Immature natural killer cell (primary cell): ENCODE measurements around the gene C10orf90. TPM values are rescaled to one million over a fixed set of nuclear protein-coding genes. Genes with fewer than 3 reads are reported as not detected.
A peak's percentile ranks its signal among the peaks of the same experiment; 100 is the strongest.

Source experiments
- DNase-seq, 3 donors: peaks; one replicate each; pipeline ENCODE4 v3.0.0; 2022; ENCODE audit warnings: mixed read lengths in 1 of 3
- H3K27ac Mint-ChIP-seq, 6 donors: one replicate each; pipeline ENCODE4 v1.8.0; 2020; ENCODE audit warnings: mixed read lengths in 6 of 6, mild to moderate bottlenecking in 5 of 6, inconsistent platforms in 4 of 6, moderate library complexity in 3 of 6
- H3K27me3 Mint-ChIP-seq, 3 donors: one replicate each; pipeline ENCODE4 v1.8.0; 2020 to 2021; ENCODE audit warnings: low read depth in 3 of 3, mild to moderate bottlenecking in 3 of 3, mixed read lengths in 3 of 3, moderate library complexity in 3 of 3, inconsistent platforms in 1 of 3
- H3K36me3 Mint-ChIP-seq, 3 donors: one replicate each; pipeline ENCODE4 v1.8.0; 2020; ENCODE audit warnings: mixed read lengths in 3 of 3, inconsistent platforms in 2 of 3, mild to moderate bottlenecking in 2 of 3
- H3K4me1 Mint-ChIP-seq, 2 donors: one replicate each; pipeline ENCODE4 v1.8.0; 2020; ENCODE audit warnings: inconsistent platforms in 2 of 2, mild to moderate bottlenecking in 2 of 2, mixed read lengths in 2 of 2, moderate library complexity in 1 of 2
- H3K4me3 Mint-ChIP-seq, 5 donors: one replicate each; pipeline ENCODE4 v1.8.0; 2020; ENCODE audit warnings: mild to moderate bottlenecking in 5 of 5, mixed read lengths in 5 of 5, inconsistent platforms in 3 of 5, moderate library complexity in 3 of 5
- H3K9me3 Mint-ChIP-seq, 6 donors: one replicate each; pipeline ENCODE4 v1.8.0; 2020; ENCODE audit warnings: mild to moderate bottlenecking in 6 of 6, mixed read lengths in 6 of 6, inconsistent platforms in 4 of 6, moderate library complexity in 3 of 6
- polyA plus RNA-seq, 3 donors: library from polyadenylated mRNA; unstranded; fragments of 300-500 nt; fragmentation: Illumina TruSeq; gene quantifications; one replicate each; pipeline ENCODE4 v1.2.3, GENCODE V29; 2021

C10orf90 gene
- polyA plus RNA-seq, 3 donors from 2014 or later, result not detected

- H3K27ac Mint-ChIP-seq, result no peak overlapping the region
- H3K4me3 Mint-ChIP-seq, result no peak overlapping the region
Measured at GRCh38 chr10:126523071-126523470, 147.4 kb downstream of the C10orf90 start.

GRCh38 chr10:126521399-126521798 lies 149.1 kb downstream of the C10orf90 start:
- peaks cover 0 to 7% (median 0%) of the 10 kb centered on the region in 6 donors for H3K9me3 Mint-ChIP-seq
- no peaks in the 10 kb centered on the region for H3K36me3 Mint-ChIP-seq
- no peak overlapping the region for H3K4me3 Mint-ChIP-seq
- peaks cover 6 to 8% (median 6%) of the 10 kb centered on the region in 3 donors for H3K27me3 Mint-ChIP-seq
- H3K4me1 Mint-ChIP-seq, result no peaks in the 10 kb centered on the region
- DNase-seq, result no peak
- no peak overlapping the region for H3K27ac Mint-ChIP-seq

More at GRCh38 chr10:126523071-126523470, 147.4 kb downstream of the C10orf90 start:
- Mint-ChIP-seq H3K27me3 (peaks cover 7 to 9% (median 9%) of the 10 kb centered on the region in 3 donors), H3K4me1 (no peaks in the 10 kb centered on the region), H3K36me3 (no peaks in the 10 kb centered on the region), H3K9me3 (peaks cover 0 to 5% (median 0%) of the 10 kb centered on the region in 6 donors)
- no peak for DNase-seq

- no peaks in the 10 kb centered on the region for H3K36me3 Mint-ChIP-seq
- peaks cover 0 to 7% (median 0%) of the 10 kb centered on the region in 6 donors for H3K9me3 Mint-ChIP-seq
- no peak overlapping the region for H3K27ac Mint-ChIP-seq
- DNase-seq, result no peak
- no peaks in the 10 kb centered on the region for H3K4me1 Mint-ChIP-seq
- peaks cover 5 to 6% (median 6%) of the 10 kb centered on the region in 3 donors for H3K27me3 Mint-ChIP-seq
- no peak overlapping the region for H3K4me3 Mint-ChIP-seq
Measured at GRCh38 chr10:126520751-126521317, 149.7 kb downstream of the C10orf90 start.

DNA sequence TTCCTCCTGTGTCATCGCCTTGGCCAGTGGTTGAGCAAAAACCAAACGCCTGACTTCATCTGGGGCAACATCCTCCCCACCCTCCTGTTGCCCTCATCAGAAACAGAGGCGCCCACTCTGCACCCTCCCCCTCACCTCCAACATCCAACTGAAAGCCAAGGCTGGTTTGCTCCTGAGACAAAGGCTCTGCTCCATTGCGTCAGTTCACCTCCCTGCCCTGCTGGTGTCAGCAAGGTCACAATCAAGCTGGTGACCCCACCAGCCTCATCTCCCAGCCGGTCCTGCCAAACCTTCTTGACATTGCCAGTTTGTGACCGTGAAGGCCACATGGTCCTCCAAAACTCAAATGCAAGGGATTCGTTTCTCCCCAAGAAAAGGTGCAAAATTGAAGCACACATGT lies 150.5 kb downstream of the C10orf90 start:
- Mint-ChIP-seq H3K36me3 (no peaks in the 10 kb centered on the region), H3K4me1 (no peaks in the 10 kb centered on the region), H3K27me3 (peaks cover 5 to 6% (median 5%) of the 10 kb centered on the region in 3 donors), H3K27ac (no peak overlapping the region), H3K9me3 (peaks cover 0 to 7% (median 0%) of the 10 kb centered on the region in 6 donors), H3K4me3 (no peak overlapping the region)
- DNase-seq, result no peak

DNA sequence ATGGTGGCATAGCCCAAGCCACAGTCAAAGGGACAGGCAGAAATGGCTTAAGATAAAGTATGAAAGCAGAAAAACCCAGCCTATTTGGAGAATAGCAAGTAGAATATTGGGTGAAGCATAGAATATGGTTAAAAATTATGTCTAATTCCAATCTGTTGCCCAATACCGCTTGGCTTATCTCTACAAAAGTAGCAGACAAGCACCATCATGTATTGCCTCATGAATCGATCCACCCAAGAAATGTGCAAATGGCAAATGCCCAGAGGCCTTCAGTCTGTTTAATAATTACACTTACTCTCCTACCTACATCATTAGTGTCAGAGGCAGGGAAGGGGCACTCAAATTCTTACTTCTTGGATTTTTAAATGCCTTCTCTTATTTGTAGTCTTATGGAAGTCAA lies 151.3 kb downstream of the C10orf90 start:
- H3K36me3 Mint-ChIP-seq, result no peaks in the 10 kb centered on the region
- H3K27me3 Mint-ChIP-seq, result peaks cover 3 to 6% (median 5%) of the 10 kb centered on the region in 3 donors
- no peak overlapping the region for H3K27ac Mint-ChIP-seq
- H3K9me3 Mint-ChIP-seq, result peaks cover 0 to 7% (median 0%) of the 10 kb centered on the region in 6 donors
- DNase-seq, result no peak
- H3K4me3 Mint-ChIP-seq, result no peak overlapping the region
- H3K4me1 Mint-ChIP-seq, result no peaks in the 10 kb centered on the region

- DNase-seq, result no peak
- H3K4me3 Mint-ChIP-seq, result no peak overlapping the region
- no peaks in the 10 kb centered on the region for H3K4me1 Mint-ChIP-seq
- H3K27ac Mint-ChIP-seq, result no peak overlapping the region
- peaks cover 3 to 6% (median 5%) of the 10 kb centered on the region in 3 donors for H3K27me3 Mint-ChIP-seq
- H3K36me3 Mint-ChIP-seq, result no peaks in the 10 kb centered on the region
- peaks cover 0 to 7% (median 0%) of the 10 kb centered on the region in 6 donors for H3K9me3 Mint-ChIP-seq
Measured at GRCh38 chr10:126518218-126519080, 152.0 kb downstream of the C10orf90 start.

GRCh38 chr10:126516515-126516914 lies 154.0 kb downstream of the C10orf90 start:
- H3K4me1 Mint-ChIP-seq, result no peaks in the 10 kb centered on the region
- peaks cover 3 to 9% (median 9%) of the 10 kb centered on the region in 3 donors for H3K27me3 Mint-ChIP-seq
- no peak overlapping the region for H3K4me3 Mint-ChIP-seq
- DNase-seq, result no peak
- H3K9me3 Mint-ChIP-seq, result peaks cover 0 to 8% (median 0%) of the 10 kb centered on the region in 6 donors
- no peaks in the 10 kb centered on the region for H3K36me3 Mint-ChIP-seq
- H3K27ac Mint-ChIP-seq, result no peak overlapping the region

DNA sequence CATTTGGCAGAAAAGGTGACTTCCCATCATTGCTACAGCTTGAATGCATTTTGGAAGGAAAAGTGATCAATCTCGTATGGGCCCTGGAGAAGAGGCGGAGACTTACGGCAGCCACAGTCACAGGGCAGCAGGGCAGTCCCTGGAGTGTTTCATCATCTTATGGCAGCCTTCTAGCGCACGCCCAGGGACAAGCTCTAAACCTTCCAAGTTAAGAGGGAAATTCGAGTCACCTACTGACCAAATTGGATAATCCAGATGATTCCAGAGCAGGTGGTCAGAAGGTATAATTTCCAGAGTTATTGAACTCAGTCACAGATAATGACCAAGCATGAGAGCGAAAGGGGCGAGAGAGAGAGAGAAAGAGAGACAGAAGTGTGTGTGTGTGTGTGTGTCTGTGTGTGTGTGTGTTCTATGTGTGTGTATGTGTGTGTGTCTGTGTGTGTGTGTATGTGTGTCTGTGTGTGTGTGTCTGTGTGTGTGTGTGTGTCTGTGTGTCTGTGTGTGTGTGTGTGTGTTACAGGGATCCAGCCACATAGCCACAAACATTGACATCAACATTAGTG lies 158.5 kb downstream of the C10orf90 start:
- Mint-ChIP-seq H3K9me3 (peaks cover 0 to 1% (median 0%) of the 10 kb centered on the region in 6 donors), H3K27me3 (peaks cover 2 to 4% (median 3%) of the 10 kb centered on the region in 3 donors), H3K36me3 (no peaks in the 10 kb centered on the region), H3K27ac (no peak overlapping the region), H3K4me3 (no peak overlapping the region), H3K4me1 (no peaks in the 10 kb centered on the region)
- DNase-seq, result no peak

DNA sequence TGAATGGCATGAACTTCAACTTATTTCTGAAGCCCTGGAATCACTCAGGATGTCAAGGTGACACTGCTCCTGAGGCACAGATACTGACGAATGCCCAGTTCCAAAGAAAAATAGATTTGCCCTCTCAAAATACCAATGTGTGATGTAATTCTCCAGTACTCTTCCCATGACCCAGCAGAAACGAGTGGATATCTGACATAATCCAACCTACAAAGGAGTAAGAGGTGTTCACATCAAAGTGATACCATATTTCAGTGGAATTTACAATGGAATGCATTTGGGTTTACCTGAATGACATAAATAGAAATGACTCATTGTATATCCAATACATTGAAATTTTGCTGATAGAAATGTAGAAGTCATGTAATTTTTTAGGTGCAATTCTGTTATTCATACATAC lies 161.3 kb downstream of the C10orf90 start:
- H3K4me3 Mint-ChIP-seq, result no peak overlapping the region
- no peak for DNase-seq
- H3K9me3 Mint-ChIP-seq, result peaks cover 0 to 1% (median 0%) of the 10 kb centered on the region in 6 donors
- no peak overlapping the region for H3K27ac Mint-ChIP-seq
- H3K36me3 Mint-ChIP-seq, result no peaks in the 10 kb centered on the region
- peaks cover 3 to 6% (median 6%) of the 10 kb centered on the region in 3 donors for H3K27me3 Mint-ChIP-seq
- peaks cover 0 to under 1% of the 10 kb centered on the region in 2 donors for H3K4me1 Mint-ChIP-seq

GRCh38 chr10:126508535-126509040 lies 161.9 kb downstream of the C10orf90 start:
- H3K4me3 Mint-ChIP-seq, result no peak overlapping the region
- H3K36me3 Mint-ChIP-seq, result no peaks in the 10 kb centered on the region
- H3K9me3 Mint-ChIP-seq, result peaks cover 0 to 1% (median 0%) of the 10 kb centered on the region in 6 donors
- H3K27me3 Mint-ChIP-seq, result peaks cover 3 to 8% (median 6%) of the 10 kb centered on the region in 3 donors
- no peak overlapping the region for H3K27ac Mint-ChIP-seq
- DNase-seq, result no peak
- peaks cover 0 to 3% of the 10 kb centered on the region in 2 donors for H3K4me1 Mint-ChIP-seq

- H3K36me3 Mint-ChIP-seq, result no peaks in the 10 kb centered on the region
- H3K9me3 Mint-ChIP-seq, result no peaks in the 10 kb centered on the region
- peaks cover 0 to 3% of the 10 kb centered on the region in 2 donors for H3K4me1 Mint-ChIP-seq
- no peak overlapping the region for H3K4me3 Mint-ChIP-seq
- DNase-seq, result no peak
- no peak overlapping the region for H3K27ac Mint-ChIP-seq
- peaks cover 0 to 8% (median 2%) of the 10 kb centered on the region in 3 donors for H3K27me3 Mint-ChIP-seq
Measured at GRCh38 chr10:126504761-126505112, 165.8 kb downstream of the C10orf90 start.

GRCh38 chr10:126504063-126504760 lies 166.3 kb downstream of the C10orf90 start:
- H3K4me1 Mint-ChIP-seq, result peaks cover 0 to 3% of the 10 kb centered on the region in 2 donors
- DNase-seq, result peak; percentile 9 to 41 (median 18)
- H3K27me3 Mint-ChIP-seq, result peaks cover 0 to 8% (median 5%) of the 10 kb centered on the region in 3 donors
- no peak overlapping the region for H3K27ac Mint-ChIP-seq
- no peak overlapping the region for H3K4me3 Mint-ChIP-seq
- no peaks in the 10 kb centered on the region for H3K36me3 Mint-ChIP-seq
- no peaks in the 10 kb centered on the region for H3K9me3 Mint-ChIP-seq

DNA sequence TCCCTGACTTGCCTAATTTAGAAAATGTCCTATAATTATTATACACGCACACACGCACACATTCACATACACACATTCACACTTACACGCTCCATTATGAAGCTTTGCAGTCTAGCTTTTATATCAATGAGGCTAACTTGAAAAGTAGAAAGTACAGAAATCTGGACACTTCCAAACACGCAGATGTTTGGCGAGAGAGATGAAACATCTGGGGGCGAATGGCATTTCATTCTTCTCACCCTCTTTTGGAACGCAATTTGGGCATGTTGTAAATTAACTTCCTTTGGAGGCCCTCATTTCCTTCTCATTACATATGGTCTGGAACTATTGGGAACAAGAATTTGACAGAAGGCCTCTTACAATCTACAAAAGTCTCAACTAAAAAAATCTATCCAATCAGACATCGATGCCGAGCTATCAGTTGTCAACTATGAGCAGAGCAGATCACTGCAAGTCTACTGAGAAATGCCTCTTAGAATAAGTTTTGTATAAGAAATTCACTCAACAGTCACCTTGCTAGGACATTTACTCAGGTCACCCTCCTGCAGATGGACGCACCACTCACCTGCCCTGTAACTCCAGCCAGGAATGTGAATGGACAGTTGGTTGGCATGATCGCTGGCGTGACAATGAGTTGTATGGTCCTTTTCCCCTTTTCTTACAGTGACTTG lies 167.0 kb downstream of the C10orf90 start:
- Mint-ChIP-seq H3K27ac (no peak overlapping the region), H3K36me3 (no peaks in the 10 kb centered on the region), H3K4me3 (no peak overlapping the region), H3K9me3 (no peaks in the 10 kb centered on the region), H3K4me1 (peaks cover 0 to 3% of the 10 kb centered on the region in 2 donors), H3K27me3 (peaks cover 0 to 8% (median 5%) of the 10 kb centered on the region in 3 donors)
- DNase-seq, result no peak
